ENCODE results near the gene ACOX3.
A peak's percentile ranks its signal among the peaks of the same experiment; 100 is the strongest.
"Not testable (repeated sequence)": the region's sequence is repeated elsewhere in the genome, so short reads cannot be mapped to it uniquely, and the experiment has no call there.

The ACOX3 gene

GRCh38 chr4:8440492-8441311 lies at the start of gene ACOX3, which contains the start of gene TRMT44:
ACOX3 (minus strand) TSS chr4:8440723; CDS start chr4:8416521, 24,202 bp downstream.
TRMT44 (plus strand) TSS chr4:8440777; CDS start chr4:8440823, 46 bp downstream.
- DNase-seq, result peak; percentile 90

GRCh38 chr4:8488791-8489369 lies 48.4 kb upstream of the ACOX3 start:
- DNase-seq, result no peak

GRCh38 chr4:8486643-8487042 lies 46.1 kb upstream of the ACOX3 start:
- not testable (repeated sequence) for DNase-seq

- DNase-seq, result no peak
These were observed 39.7 kb upstream of the ACOX3 start for GRCh38 chr4:8480221-8480620.

- no peak for DNase-seq
These were observed 38.5 kb upstream of the ACOX3 start for GRCh38 chr4:8478801-8479744.

- DNase-seq, result no peak
These were observed 37.8 kb upstream of the ACOX3 start for GRCh38 chr4:8478371-8478770.

GRCh38 chr4:8477676-8478075 lies 37.2 kb upstream of the ACOX3 start:
- no peak for DNase-seq

GRCh38 chr4:8477095-8477635 lies 36.6 kb upstream of the ACOX3 start:
- no peak for DNase-seq

GRCh38 chr4:8475751-8476575 lies 35.4 kb upstream of the ACOX3 start:
- no peak for DNase-seq

GRCh38 chr4:8474856-8475255 lies 34.3 kb upstream of the ACOX3 start:
- DNase-seq, result no peak

GRCh38 chr4:8473920-8474590 lies 33.5 kb upstream of the ACOX3 start:
- no peak for DNase-seq

GRCh38 chr4:8473198-8473919 lies 32.8 kb upstream of the ACOX3 start:
- DNase-seq, result peak; percentile 8

- peak; percentile 96 for DNase-seq
These were observed 32.2 kb upstream of the ACOX3 start for GRCh38 chr4:8472689-8473197.

- no peak for DNase-seq
These were observed 31.7 kb upstream of the ACOX3 start for GRCh38 chr4:8472158-8472688.

- DNase-seq, result no peak
These were observed 30.8 kb upstream of the ACOX3 start for GRCh38 chr4:8471211-8471875.

- no peak for DNase-seq
These were observed 30.0 kb upstream of the ACOX3 start for GRCh38 chr4:8470451-8471024.

GRCh38 chr4:8469550-8469949 lies 29.0 kb upstream of the ACOX3 start:
- no peak for DNase-seq

- peak; percentile 65 for DNase-seq
These were observed 28.4 kb upstream of the ACOX3 start for GRCh38 chr4:8468746-8469535.

Measured in EL (cell line).